ENCODE data around the gene RAP2C.
"Not testable (repeated sequence)": the region's sequence is repeated elsewhere in the genome, so short reads cannot be mapped to it uniquely, and the experiment has no call there.

The RAP2C gene

DNA sequence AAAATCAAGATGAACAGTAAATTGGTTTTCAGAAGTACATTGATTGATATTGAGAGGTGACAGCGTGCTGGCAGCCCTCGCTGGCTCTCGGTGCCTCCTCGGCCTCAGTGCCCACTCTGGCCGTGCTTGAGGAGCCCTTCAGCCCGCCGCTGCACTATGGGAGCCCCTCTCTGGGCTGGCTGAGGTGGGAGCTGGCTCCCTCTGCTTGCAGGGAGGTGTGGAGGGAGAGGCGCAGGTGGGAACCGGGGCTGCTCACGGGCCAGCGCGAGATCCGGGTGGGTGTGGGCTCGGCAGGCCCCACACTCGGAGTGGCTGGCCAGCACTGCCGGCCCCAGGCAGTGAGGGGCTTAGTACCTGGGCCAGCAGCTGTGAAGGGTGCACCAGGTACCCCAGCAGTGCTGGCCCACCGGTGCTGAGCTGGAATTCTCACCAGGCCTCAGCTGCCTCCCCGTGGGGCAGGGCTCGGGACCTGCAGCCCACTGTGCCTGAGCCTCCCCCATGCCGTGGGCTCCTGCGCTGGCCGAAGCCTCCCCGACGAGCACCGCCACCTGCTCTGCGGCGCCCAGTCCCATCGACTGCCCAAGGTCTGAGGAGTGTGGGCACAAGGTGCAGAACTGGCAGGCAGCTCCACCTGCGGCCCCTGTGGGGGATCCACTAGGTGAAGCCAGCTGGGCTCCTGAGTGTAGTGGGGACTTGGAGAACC, 25.2 kb downstream of the RAP2C start:
- no peak for DNase-seq

DNA sequence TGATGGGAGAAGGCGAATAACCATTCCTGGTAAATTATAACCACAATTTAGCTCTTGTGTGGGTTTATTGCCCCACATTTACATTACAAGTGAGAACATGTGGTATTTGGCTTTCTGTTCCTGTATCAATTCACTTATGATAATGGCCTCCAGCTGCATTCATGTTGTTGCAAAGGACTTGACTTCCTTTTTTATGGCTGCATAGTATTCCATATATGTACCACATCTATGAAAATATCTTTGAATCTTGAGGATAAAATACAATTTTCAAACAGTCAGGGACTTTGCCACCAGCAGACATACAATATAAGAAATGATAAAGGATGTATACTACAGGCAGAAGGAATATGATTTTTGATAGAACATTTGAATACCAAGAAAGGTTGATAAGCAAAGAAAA, 27.3 kb downstream of the RAP2C start:
- no peak for DNase-seq

- DNase-seq = no peak
These were observed 31.1 kb downstream of the RAP2C start for GRCh38 chrX:132188175-132188574.

DNA sequence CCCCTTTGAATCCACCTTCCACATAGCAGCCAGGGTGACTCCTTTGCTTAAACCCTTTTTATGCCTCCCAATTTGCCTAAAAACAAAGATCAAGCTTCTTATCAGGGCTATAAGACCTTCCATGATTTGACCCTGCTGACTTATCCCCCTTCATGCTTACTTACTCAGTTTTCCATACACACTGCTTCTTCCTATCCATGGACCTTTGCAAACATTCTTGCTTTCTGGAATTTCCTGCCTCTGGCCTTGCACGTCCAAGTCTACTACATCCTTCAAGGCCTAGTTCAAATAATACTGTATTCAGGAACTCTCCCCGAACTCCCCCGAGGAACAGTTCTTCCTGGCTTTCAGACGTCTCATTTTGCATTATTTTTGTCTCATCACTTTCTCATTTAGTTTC, 31.8 kb downstream of the RAP2C start:
- no peak for DNase-seq

GRCh38 chrX:132184871-132185270, 34.4 kb downstream of the RAP2C start:
- no peak for DNase-seq

DNA sequence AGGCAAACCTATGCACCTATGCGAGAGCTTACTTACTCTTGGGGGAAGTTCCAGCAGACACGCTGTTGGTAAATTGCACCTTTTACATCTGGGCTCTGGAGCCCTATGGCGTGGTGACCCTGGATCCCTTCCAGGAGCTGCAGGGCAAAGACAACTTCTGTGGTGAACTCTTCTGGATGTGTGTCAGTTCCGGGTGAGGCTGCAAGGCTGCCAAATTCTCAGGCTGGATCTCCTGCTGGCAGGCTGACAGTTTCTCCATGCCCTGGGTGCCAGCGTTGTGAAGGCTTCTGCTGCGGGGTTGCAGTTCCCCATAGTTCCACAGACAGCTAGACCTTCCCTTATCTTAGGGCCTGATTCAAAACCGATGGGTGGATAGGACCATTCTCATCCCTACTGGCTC, 37.9 kb downstream of the RAP2C start:
- DNase-seq = no peak

DNA sequence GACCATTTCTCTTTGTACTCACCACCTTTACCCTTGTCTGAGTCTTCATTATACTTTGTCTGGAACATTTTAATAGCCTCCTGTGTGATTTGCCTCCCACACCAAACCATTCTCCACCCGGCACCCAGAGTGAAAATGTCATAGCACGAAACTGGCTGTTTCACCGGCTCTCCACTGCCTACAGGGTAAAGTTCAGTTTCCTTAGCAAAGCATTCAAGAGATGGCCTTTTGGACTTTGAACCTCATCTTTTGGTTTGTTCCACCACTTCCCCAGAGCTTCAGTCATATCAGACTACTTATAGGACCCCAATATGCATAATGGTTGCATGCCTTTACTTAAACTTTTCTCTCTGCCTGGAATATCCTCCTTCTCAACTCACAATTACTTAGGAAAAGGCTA, 38.3 kb downstream of the RAP2C start:
- DNase-seq = no peak

DNA sequence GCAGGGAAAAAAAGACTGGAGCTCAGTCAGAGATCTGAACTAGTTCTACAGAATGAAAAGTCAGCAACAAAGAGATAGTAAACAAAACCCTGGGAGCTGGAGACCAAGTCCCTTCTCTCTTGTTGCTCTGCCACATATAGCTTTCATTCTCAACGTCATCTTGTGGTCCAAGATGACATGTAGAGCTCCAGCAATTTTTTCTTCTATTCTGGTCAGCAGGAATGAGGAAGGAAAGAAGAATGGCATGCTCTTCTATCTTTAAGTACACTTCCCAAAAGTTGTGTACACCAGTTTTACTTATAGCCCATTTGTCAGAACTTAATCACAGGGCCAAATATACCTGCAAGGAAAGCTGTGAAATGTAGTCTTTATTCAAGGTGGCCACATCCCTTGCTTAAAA, 45.6 kb downstream of the RAP2C start:
- no peak for DNase-seq

DNA sequence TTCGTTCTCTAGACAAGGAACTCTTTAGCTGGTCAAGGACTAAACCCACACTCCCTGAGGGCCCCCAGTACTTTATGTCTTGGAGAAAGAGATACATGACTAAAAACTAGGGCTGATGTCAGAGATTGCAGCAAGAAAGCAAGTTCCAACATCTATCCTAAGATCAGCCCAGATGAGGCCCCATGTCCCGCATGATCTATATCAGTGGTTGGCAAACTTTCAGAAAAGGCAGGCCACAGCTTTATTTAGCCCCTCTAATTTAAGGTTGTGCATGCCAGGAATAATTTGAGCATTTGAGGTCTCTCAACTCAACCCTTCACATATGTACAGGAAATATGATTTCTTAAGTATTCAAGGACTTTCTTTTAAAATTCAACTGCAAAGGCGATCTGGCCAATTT, 47.4 kb downstream of the RAP2C start:
- DNase-seq = no peak

GRCh38 chrX:132171478-132171877, 47.8 kb downstream of the RAP2C start:
- DNase-seq = no peak

DNA sequence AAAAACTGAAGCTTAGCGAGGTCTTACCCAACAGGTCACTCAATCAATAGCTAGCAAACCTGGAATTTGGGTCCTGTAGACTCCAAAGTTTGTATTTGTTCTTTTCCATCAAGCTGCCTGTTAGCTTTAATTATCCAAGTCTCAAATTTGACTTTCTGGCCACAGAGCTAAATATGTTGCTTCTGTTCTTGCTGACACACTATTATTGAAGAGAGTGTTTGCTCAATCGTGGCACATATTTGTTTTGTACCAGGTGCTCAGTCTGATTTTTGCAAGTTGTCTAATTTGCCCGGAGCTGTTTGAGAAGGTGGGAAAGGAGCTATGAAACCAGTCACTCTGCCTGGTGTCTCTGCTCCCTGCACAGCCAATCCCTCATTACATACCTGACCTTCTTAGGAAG, 49.7 kb downstream of the RAP2C start:
- DNase-seq = no peak

GRCh38 chrX:132165651-132166050, 53.6 kb downstream of the RAP2C start:
- no peak for DNase-seq

DNA sequence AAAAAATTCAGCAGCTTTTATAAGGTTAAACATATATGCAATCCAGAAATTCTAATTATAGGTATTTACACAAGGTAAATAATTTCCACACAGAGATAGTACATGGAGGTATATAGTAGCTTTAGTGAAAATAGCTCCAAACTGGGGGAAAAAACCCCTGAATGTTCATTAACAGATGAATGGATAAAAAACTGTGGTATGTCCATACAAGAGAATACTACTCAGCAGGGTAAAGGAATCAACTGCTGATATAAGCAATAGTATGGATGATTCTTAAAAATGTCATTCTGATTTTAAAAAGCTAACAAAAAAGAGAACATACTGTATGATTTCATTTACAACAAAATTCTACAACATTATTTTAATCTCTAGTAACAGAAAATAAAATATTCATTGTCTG, 54.2 kb downstream of the RAP2C start:
- no peak for DNase-seq

GRCh38 chrX:132163094-132163493, 56.2 kb downstream of the RAP2C start:
- DNase-seq = not testable (repeated sequence)

GRCh38 chrX:132153166-132153565, 66.1 kb downstream of the RAP2C start:
- DNase-seq = no peak
